ENCODE results near the gene CLINT1. TPM values are rescaled to one million over a fixed set of nuclear protein-coding genes. Genes with fewer than 3 reads are reported as not detected.

Gene CLINT1
- total and polyA plus RNA-seq, 9 of the 15 experiments (the other 6 are each of a cell fraction or from before 2014, with no cell fraction given): 23.6 to 125 (median 71.4) TPM

DNA sequence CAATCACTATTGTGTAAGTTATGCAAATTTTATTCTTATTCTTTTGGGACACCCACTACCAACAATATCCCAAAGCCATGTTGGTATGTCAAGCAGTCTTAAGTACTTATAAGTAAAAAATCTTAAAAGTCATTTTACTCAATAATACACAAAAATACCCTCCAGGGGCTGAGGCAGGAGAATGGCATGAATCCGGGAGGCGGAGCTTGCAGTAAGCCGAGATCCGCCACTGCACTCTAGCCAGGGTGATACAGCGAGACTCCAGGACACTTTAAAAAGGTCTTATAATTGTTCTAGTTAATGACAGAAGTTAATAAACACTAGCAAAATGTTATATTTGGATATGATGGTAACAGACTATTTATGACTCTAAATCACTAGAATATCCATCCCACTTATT lies 16.8 kb downstream of the CLINT1 start (continued):
- TF ChIP-seq, protein P1, sequence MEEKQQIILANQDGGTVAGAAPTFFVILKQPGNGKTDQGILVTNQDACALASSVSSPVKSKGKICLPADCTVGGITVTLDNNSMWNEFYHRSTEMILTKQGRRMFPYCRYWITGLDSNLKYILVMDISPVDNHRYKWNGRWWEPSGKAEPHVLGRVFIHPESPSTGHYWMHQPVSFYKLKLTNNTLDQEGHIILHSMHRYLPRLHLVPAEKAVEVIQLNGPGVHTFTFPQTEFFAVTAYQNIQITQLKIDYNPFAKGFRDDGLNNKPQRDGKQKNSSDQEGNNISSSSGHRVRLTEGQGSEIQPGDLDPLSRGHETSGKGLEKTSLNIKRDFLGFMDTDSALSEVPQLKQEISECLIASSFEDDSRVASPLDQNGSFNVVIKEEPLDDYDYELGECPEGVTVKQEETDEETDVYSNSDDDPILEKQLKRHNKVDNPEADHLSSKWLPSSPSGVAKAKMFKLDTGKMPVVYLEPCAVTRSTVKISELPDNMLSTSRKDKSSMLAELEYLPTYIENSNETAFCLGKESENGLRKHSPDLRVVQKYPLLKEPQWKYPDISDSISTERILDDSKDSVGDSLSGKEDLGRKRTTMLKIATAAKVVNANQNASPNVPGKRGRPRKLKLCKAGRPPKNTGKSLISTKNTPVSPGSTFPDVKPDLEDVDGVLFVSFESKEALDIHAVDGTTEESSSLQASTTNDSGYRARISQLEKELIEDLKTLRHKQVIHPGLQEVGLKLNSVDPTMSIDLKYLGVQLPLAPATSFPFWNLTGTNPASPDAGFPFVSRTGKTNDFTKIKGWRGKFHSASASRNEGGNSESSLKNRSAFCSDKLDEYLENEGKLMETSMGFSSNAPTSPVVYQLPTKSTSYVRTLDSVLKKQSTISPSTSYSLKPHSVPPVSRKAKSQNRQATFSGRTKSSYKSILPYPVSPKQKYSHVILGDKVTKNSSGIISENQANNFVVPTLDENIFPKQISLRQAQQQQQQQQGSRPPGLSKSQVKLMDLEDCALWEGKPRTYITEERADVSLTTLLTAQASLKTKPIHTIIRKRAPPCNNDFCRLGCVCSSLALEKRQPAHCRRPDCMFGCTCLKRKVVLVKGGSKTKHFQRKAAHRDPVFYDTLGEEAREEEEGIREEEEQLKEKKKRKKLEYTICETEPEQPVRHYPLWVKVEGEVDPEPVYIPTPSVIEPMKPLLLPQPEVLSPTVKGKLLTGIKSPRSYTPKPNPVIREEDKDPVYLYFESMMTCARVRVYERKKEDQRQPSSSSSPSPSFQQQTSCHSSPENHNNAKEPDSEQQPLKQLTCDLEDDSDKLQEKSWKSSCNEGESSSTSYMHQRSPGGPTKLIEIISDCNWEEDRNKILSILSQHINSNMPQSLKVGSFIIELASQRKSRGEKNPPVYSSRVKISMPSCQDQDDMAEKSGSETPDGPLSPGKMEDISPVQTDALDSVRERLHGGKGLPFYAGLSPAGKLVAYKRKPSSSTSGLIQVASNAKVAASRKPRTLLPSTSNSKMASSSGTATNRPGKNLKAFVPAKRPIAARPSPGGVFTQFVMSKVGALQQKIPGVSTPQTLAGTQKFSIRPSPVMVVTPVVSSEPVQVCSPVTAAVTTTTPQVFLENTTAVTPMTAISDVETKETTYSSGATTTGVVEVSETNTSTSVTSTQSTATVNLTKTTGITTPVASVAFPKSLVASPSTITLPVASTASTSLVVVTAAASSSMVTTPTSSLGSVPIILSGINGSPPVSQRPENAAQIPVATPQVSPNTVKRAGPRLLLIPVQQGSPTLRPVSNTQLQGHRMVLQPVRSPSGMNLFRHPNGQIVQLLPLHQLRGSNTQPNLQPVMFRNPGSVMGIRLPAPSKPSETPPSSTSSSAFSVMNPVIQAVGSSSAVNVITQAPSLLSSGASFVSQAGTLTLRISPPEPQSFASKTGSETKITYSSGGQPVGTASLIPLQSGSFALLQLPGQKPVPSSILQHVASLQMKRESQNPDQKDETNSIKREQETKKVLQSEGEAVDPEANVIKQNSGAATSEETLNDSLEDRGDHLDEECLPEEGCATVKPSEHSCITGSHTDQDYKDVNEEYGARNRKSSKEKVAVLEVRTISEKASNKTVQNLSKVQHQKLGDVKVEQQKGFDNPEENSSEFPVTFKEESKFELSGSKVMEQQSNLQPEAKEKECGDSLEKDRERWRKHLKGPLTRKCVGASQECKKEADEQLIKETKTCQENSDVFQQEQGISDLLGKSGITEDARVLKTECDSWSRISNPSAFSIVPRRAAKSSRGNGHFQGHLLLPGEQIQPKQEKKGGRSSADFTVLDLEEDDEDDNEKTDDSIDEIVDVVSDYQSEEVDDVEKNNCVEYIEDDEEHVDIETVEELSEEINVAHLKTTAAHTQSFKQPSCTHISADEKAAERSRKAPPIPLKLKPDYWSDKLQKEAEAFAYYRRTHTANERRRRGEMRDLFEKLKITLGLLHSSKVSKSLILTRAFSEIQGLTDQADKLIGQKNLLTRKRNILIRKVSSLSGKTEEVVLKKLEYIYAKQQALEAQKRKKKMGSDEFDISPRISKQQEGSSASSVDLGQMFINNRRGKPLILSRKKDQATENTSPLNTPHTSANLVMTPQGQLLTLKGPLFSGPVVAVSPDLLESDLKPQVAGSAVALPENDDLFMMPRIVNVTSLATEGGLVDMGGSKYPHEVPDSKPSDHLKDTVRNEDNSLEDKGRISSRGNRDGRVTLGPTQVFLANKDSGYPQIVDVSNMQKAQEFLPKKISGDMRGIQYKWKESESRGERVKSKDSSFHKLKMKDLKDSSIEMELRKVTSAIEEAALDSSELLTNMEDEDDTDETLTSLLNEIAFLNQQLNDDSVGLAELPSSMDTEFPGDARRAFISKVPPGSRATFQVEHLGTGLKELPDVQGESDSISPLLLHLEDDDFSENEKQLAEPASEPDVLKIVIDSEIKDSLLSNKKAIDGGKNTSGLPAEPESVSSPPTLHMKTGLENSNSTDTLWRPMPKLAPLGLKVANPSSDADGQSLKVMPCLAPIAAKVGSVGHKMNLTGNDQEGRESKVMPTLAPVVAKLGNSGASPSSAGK (IDR thresholded peaks at IDR 0.05): no peak
- no peak for TF ChIP-seq TCF15 (CRISPR knock-in tag; IDR thresholded peaks at IDR 0.05)
- no peak for TF ChIP-seq FOXP1 (CRISPR knock-in tag; IDR thresholded peaks at IDR 0.05)
- TF ChIP-seq MTF1 (CRISPR knock-in tag; IDR thresholded peaks at IDR 0.05; ENCODE audit: borderline replicate concordance): no peak
- no peak for TF ChIP-seq RAD21 (CRISPR knock-in tag; conservative IDR thresholded peaks at IDR 0.05 in 1 of 2, IDR thresholded peaks at IDR 0.05 in 1 of 2)
- no peak for TF ChIP-seq ZKSCAN8 (CRISPR knock-in tag; IDR thresholded peaks at IDR 0.05)
- TF ChIP-seq, protein P2, sequence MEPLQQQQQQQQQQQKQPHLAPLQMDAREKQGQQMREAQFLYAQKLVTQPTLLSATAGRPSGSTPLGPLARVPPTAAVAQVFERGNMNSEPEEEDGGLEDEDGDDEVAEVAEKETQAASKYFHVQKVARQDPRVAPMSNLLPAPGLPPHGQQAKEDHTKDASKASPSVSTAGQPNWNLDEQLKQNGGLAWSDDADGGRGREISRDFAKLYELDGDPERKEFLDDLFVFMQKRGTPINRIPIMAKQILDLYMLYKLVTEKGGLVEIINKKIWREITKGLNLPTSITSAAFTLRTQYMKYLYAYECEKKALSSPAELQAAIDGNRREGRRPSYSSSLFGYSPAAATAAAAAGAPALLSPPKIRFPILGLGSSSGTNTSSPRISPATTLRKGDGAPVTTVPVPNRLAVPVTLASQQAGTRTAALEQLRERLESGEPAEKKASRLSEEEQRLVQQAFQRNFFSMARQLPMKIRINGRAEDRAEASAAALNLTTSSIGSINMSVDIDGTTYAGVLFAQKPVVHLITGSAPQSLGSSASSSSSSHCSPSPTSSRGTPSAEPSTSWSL (CRISPR knock-in tag; IDR thresholded peaks at IDR 0.05; ENCODE audit: borderline replicate concordance): no peak

Measured in K562 (cell line).